Kidney glomerular epithelial cell (primary cell): ENCODE measurements around the gene PLS1.
"Not testable (repeated sequence)": the region's sequence is repeated elsewhere in the genome, so short reads cannot be mapped to it uniquely, and the experiment has no call there.

Experiments used
- DNase-seq: peaks from one replicate; lab custom pipeline; 2025; lab: John Stamatoyannopoulos, UW

The PLS1 gene

GRCh38 chr3:142693136-142693853 is 97.1 kb downstream of the PLS1 start:
- no peak for DNase-seq

GRCh38 chr3:142694225-142694624 is 98.0 kb downstream of the PLS1 start:
- DNase-seq, result no peak

DNA sequence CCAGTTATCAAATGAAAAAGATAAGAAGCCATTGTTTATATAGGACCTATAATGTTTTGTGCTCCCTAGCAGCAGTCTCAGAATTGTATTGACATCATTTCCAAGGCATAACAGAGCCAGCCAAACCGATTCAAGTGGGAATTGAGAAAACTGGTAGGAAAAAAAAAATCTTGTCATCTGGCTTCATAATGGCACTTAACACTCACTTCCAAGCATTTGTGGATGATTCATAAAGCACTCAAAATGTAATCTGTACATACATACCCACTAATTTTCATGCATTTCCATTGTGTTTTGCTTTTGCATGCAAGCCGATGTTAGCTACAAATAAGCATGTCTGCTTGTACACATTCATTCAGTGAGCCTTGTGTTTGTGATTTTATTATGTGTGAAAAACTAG is 109.0 kb downstream of the PLS1 start:
- no peak for DNase-seq

DNA sequence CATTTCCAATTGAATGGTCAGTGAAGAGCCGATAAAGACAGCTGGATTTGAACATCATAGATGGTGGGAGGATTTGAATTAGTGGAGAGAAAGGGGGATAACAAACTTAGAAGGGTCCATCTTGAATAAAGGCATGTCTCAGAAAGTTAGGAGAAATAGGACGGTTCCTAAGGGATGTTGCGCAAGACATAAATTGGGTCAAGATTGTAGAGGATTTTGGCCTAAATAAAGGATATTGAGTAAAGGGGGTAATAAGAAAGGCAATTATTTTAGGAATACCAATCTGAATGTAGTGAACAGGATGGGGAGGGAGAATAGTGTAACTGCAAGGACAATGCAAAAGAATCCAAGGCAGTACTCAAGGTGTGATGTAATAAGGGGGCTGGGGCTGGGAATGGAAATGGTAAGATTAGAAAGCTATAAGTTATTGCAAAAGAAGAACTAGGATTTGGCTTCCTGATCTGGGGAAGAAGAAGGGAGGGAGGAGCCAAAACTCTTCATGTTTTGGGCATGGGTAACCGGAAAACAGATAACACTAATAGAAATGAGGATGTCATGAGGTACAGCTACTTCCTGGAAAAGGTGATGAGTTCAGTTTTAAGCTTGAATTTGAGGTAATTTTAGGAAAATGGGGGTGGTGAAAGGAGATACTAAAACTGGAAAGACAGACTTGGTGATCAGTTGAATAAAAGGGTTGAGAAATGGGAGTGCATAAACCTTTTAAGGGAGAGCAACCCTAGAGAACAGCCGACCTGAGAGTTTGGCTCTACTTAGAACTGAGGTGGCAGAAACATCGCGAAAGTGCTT is 110.3 kb downstream of the PLS1 start:
- DNase-seq, result no peak

GRCh38 chr3:142709207-142709606 is 113.0 kb downstream of the PLS1 start:
- DNase-seq, result no peak

GRCh38 chr3:142714882-142715281 is 118.7 kb downstream of the PLS1 start:
- not testable (repeated sequence) for DNase-seq

GRCh38 chr3:142716102-142716501 is 119.9 kb downstream of the PLS1 start:
- DNase-seq, result no peak

GRCh38 chr3:142723665-142723967 is 127.4 kb downstream of the PLS1 start:
- no peak for DNase-seq

- DNase-seq, result peak; percentile 68
Measured at GRCh38 chr3:142723968-142724681, 127.9 kb downstream of the PLS1 start, which contains the start of gene TRPC1. Gene TRPC1, plus strand, starts transcription at chr3:142724034. Its CDS starts 526 bp downstream, at chr3:142724560.

DNA sequence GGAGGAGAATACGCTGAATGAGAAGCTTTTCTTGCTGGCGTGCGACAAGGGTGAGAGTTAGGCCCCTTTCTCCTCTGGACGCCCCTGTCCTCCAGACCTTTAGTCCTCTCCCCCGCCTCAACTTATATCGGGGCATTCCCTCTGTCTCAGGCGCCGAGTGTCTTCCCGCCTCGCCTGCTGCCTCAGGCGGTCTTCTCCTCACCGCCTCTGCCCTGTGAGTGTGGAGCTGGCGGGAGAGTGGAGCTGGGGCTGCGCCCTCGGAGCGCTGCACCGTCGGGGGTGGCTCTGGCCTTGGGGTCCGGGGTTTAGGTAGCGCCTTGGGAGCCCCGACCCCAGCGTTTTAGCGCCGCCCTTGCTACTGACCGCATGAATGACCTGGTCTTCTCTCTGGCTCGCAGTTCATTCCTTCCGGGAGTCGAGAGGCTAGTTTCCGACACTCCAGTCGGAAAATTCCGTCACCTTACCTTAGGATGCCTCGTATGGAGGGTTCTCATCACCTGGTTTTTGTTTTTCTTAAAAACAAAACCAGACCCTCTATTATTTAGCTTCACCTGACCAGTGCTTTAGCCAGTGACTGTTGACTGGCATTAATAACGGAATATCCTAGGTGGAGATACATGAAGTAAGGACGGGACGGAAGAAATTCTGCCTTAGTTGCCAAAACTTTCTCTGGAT is 128.6 kb downstream of the PLS1 start:
- DNase-seq, result peak; percentile 45

- no peak for DNase-seq
Measured at GRCh38 chr3:142725357-142725739, 129.2 kb downstream of the PLS1 start.

DNA sequence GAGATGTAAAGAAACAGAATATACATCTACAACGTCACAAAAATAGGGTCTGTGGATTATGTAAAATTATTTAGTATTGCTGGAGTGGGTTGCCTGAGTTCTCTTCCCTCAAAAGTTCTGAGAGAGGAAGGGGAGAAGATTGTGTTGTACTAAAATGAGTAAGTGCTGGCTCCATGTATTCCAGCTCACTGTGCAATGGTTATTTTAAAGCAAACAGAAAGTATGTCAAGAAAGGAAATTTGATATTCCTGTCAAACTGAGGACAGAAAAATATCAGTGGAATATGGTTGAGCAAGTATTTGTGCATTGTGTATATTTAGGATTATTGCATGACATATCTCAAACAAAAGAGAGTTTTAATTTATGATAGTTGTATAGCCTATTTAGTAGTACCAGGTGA is 129.8 kb downstream of the PLS1 start:
- no peak for DNase-seq

- no peak for DNase-seq
Measured at GRCh38 chr3:142732066-142732465, 135.9 kb downstream of the PLS1 start.

GRCh38 chr3:142734834-142735233 is 138.6 kb downstream of the PLS1 start:
- no peak for DNase-seq

DNA sequence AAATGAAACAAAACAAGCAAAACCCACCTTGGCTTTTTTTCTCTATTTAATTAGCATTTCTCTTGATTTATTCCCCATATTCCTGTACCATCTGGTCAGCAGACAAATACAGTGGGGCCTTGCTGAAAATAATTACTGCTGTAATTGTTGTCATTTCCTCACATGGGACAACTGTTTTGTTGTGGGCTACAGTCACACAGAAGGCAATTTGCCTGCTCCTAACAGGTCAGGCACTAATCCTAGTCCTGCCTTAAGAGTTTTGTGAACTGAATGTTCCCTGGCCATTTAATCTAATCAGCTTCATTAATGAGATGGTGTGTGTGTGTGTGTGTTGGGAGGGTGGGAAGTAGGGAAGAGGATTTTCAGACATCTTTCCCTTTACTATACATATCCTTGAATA is 139.3 kb downstream of the PLS1 start:
- DNase-seq, result no peak

DNA sequence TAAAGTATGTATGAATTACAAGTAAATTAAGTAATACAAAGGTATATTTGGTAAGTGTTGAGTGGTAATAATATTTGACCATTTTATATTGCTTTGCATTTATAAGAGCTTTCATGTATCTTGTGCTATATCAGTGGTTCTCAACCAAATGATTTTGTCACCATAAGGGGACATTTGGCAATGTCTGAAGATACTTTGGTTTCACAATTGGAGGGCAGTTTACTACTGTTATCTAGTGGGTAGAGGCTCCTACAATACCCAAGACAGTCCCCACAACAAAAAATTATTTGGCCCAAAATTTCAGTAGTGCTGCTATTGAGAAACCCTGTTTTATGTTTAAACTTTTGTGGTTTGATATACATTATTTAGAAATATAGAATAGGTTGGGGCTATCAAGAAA is 142.2 kb downstream of the PLS1 start:
- no peak for DNase-seq

DNA sequence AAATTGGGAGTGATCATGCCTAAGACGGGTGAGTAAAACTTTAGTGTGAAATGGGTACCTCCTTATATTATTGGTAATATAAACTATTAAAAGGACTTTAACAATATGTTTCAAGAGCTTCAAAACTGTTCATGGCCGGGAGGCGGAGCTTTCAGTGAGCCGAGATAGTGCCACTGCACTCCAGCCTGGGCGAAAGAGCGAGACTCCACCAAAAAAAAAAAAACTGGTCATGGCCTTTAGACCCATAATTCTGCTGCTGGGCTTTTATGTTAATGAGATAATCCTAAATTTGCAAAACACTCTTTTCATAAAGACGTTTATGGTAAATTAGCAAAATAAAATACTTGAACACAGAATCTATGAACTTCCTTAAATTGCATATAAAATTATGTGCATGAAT is 150.5 kb downstream of the PLS1 start:
- no peak for DNase-seq

GRCh38 chr3:142750531-142750930 is 154.3 kb downstream of the PLS1 start:
- DNase-seq, result not testable (repeated sequence)

DNA sequence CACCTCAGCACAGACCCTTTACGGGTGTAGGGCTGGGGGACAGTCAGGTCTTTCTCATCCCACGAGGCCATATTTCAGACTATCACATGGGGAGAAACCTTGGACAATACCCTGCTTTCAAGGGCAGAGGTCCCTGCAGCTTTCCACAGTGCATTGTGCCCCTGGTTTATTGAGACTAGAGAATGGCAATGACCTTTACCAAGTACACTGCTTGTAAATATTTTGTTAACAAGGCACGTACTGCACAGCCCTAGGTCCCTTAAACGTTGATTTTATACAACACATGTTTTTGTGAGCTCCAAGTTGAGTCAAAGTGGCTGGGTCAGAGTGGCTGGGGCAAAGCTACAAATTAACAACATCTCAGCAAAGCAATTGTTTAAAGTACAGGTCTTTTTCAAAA is 156.4 kb downstream of the PLS1 start:
- not testable (repeated sequence) for DNase-seq

DNA sequence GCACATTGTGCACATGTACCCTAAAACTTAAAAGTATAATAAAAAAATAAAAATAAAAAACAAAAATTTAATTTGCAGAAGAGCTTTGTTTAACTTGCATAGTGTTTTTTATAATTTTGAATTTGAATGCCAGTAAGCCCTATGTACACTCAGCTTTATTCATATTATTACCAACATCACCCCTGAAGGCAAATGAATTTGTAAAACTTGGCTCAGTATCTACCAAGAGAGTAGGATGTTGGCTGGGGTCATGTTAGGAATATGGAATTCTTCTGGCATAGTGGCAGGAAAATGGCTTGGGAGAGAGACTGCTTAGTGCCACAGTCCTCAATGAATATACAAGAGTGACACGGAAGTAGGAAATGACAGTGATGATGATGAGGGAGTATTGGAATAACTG is 158.3 kb downstream of the PLS1 start:
- no peak for DNase-seq
